Upper lobe of right lung (tissue), 1 donor: Measurements from ENCODE around the gene KLHL22. TPM values are rescaled to one million over a fixed set of nuclear protein-coding genes. Genes with fewer than 3 reads are reported as not detected.

Experiments used
- ATAC-seq: fragments of 200-7000 bp; cut with Tn5 transposase; one replicate; pipeline ENCODE4 v1.9.1; 2020; ENCODE audit warnings: mild to moderate bottlenecking, moderate library complexity
- DNase-seq: peaks from one replicate; pipeline ENCODE4 v3.0.0-alpha.2; 2020
- H3K27ac ChIP-seq: fragments of 200-600 bp; one replicate; pipeline ENCODE4 v1.8.0; 2022
- H3K27me3 ChIP-seq: fragments of 200-600 bp; one replicate; pipeline ENCODE4 v1.8.0; 2022; ENCODE audit warnings: mild to moderate bottlenecking
- H3K36me3 ChIP-seq: fragments of 200-600 bp; one replicate; pipeline ENCODE4 v1.8.0; 2022
- H3K4me1 ChIP-seq: fragments of 200-600 bp; one replicate; pipeline ENCODE4 v1.8.0; 2022
- H3K4me3 ChIP-seq: fragments of 200-600 bp; one replicate; pipeline ENCODE4 v1.8.0; 2022; ENCODE audit warnings: mild to moderate bottlenecking
- H3K9me3 ChIP-seq: fragments of 200-600 bp; one replicate; pipeline ENCODE4 v1.8.0; 2022
- intact Hi-C: fragments of 100-400 bp; cut with DNase I; formaldehyde crosslinking; loops from one replicate; pipeline ENCODE4 v1.11.0; 2022
- total RNA-seq: library from RNA; stranded (reverse); fragmentation: NEBNext Ultra II Directional; extraction: Animal tissue kit (Norgen Biotek cat#: 25700); gene quantifications from one replicate; pipeline ENCODE4 v1.2.1, GENCODE V29; 2021
- TF ChIP-seq, protein P1 (sequence below): fragments of 200-600 bp; IDR thresholded peaks from one replicate; pipeline ENCODE4 v1.8.0; 2022; ENCODE audit warnings: antibody characterized with exemption
- donor health status: DM: no; HTN: yes; CAD: no; lungs with severe emphysema.

The KLHL22 gene
- total RNA-seq, 1 donor from 2014 or later, result 23.3 TPM

GRCh38 chr22:20427104-20427944 is 68.3 kb downstream of the KLHL22 start:
- Histone ChIP-seq H3K27me3 (peaks cover 8% of the 10 kb centered on the region), H3K36me3 (peaks cover 4% of the 10 kb centered on the region), H3K9me3 (no peaks in the 10 kb centered on the region), H3K4me1 (peaks cover 22% of the 10 kb centered on the region), H3K27ac (no peak overlapping the region), H3K4me3 (no peak overlapping the region)
- ATAC-seq (no peak), DNase-seq (no peak)
- intact Hi-C loops, result no loop called here
- TF ChIP-seq, protein P1, sequence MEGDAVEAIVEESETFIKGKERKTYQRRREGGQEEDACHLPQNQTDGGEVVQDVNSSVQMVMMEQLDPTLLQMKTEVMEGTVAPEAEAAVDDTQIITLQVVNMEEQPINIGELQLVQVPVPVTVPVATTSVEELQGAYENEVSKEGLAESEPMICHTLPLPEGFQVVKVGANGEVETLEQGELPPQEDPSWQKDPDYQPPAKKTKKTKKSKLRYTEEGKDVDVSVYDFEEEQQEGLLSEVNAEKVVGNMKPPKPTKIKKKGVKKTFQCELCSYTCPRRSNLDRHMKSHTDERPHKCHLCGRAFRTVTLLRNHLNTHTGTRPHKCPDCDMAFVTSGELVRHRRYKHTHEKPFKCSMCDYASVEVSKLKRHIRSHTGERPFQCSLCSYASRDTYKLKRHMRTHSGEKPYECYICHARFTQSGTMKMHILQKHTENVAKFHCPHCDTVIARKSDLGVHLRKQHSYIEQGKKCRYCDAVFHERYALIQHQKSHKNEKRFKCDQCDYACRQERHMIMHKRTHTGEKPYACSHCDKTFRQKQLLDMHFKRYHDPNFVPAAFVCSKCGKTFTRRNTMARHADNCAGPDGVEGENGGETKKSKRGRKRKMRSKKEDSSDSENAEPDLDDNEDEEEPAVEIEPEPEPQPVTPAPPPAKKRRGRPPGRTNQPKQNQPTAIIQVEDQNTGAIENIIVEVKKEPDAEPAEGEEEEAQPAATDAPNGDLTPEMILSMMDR, result no peak

DNA sequence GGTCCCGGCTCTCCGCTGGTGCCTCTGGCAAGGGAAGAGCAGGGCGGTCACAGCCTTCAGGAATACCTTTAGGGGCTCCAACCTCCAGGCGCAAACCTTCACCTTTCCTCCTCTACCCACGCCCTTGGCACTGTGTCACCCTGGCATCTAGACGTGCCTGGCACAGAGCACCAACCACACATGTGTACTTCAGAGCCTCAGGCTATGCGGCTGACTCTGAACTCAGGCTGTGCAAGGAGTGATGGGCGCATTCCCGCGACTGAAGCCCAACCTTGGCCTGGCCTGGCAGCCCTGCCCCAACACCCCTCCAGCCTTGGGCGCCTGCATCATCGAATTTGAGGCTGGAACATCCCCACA is 69.4 kb downstream of the KLHL22 start:
- H3K4me3 ChIP-seq, result no peak overlapping the region
- TF ChIP-seq, protein P1, result no peak
- peaks cover 8% of the 10 kb centered on the region for H3K27me3 ChIP-seq
- H3K9me3 ChIP-seq, result no peaks in the 10 kb centered on the region
- ATAC-seq, result no peak
- intact Hi-C loops, result no loop called here
- H3K4me1 ChIP-seq, result peaks cover 17% of the 10 kb centered on the region
- no peak overlapping the region for H3K27ac ChIP-seq
- DNase-seq, result no peak
- peaks cover 4% of the 10 kb centered on the region for H3K36me3 ChIP-seq

DNA sequence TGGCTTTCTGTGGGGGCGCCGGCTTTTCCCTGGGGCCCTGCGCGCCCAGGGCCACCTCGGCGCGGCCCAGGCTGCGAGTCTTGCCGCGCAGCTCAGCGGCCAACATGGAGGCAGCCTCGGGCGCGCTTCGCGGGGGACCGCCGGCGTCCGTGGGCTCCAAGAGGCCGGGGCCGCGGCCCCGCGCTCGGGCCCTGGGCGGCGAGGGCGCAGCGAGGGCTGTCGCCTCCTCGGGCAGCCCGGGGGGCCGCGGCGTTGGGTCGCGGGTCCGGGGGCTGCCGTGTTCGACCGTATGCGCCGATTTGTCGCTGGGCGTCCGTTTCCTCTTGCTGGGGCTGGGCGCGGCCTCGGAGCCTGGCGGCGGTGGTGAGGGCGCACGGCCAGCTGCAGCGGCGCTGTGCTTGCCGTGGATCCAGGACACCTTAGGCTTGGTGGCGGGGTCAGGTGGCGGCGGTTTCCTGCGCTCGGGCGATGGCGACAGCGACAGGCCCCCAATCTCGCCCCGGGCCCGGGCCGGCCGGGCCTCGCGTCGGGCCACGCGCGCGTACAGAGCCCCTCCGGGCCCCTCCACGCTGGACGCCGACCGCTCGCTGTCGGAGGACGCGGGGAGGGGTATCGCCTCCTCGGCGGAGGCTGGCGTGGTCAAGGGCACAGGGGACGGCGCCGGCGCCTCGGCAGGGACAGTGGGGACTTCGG is 69.9 kb downstream of the KLHL22 start:
- H3K27me3 ChIP-seq, result peaks cover 8% of the 10 kb centered on the region
- DNase-seq, result no peak

DNA sequence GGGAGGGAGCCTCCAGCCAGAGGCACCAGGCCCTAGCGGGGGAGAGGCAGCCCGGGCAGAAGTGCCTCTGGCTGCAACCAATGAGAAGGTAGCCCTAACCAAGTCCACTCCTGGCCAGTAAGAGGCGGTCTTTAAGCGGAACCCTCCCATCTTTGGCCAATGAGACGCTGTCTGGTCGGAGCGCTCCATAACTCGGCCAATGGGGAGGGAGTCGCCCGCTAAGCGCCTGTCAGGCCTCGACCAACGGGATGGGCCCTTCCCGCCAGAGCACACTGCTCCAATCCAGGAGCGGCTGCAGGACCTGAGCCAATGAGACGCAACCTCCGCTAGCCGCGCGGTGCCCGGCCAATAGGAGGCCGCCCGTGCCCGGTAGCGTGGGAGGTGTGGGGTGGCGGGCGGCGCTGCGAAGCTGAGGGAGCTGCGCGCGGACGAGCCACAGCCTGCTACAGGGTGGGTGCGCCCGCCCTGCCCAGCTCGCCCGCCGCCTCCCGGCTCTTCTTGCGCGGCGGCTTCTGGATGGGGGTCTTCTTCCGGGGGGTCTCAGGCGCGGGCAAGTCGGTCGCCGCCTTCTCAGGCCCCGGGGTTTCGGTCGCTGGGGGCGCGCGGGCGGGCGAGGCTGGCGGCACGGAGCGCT is 70.5 kb downstream of the KLHL22 start:
- ATAC-seq, result peak; percentile 41
- intact Hi-C loops, result no loop called here

More for the DNA sequence above, 69.9 kb downstream of the KLHL22 start:
- H3K9me3 ChIP-seq, result no peaks in the 10 kb centered on the region
- no peak for ATAC-seq
- intact Hi-C loops, result no loop called here
- peaks cover 13% of the 10 kb centered on the region for H3K4me1 ChIP-seq
- no peak overlapping the region for H3K27ac ChIP-seq
- TF ChIP-seq, protein P1, result no peak
- peaks cover 4% of the 10 kb centered on the region for H3K36me3 ChIP-seq
- no peak overlapping the region for H3K4me3 ChIP-seq

GRCh38 chr22:20424568-20424931 is 71.0 kb downstream of the KLHL22 start:
- Histone ChIP-seq H3K27ac (peak overlapping the region; percentile 13), H3K27me3 (peaks cover 8% of the 10 kb centered on the region), H3K36me3 (peaks cover 4% of the 10 kb centered on the region), H3K4me3 (no peak overlapping the region), H3K9me3 (no peaks in the 10 kb centered on the region), H3K4me1 (peaks cover 3% of the 10 kb centered on the region)
- TF ChIP-seq, protein P1, result no peak
- intact Hi-C loops, result no loop called here
- ATAC-seq, result no peak
- DNase-seq, result no peak

More for the DNA sequence above, 70.5 kb downstream of the KLHL22 start:
- H3K4me3 ChIP-seq, result no peak overlapping the region
- H3K4me1 ChIP-seq, result peaks cover 7% of the 10 kb centered on the region
- TF ChIP-seq, protein P1, result no peak
- no peak overlapping the region for H3K27ac ChIP-seq
- H3K36me3 ChIP-seq, result peaks cover 4% of the 10 kb centered on the region
- peak; percentile 62 for DNase-seq
- H3K9me3 ChIP-seq, result no peaks in the 10 kb centered on the region
- peaks cover 8% of the 10 kb centered on the region for H3K27me3 ChIP-seq
